K562 (cell line): Measurements from ENCODE around the gene LPCAT1. TPM values are rescaled to one million over a fixed set of nuclear protein-coding genes. Genes with fewer than 3 reads are reported as not detected.

Experiments
- ATAC-seq: fragments of 200-7000 bp; cut with Tn5 transposase; 3 replicates; pipeline ENCODE4 v1.9.1; 2020; ENCODE audit warnings: moderate library complexity
- BruUV-seq: library from RNA; stranded (reverse); fragments of 400-500 nt; replicated peaks from 2 replicates; lab custom pipeline; 2021; lab: Mats Ljungman, UMichigan
- CTCF ChIA-PET: fragments of 300-600 bp; formaldehyde crosslinking; extraction: SDS; loops from one replicate; lab custom pipeline; 2021; ENCODE audit warnings: low intra/inter-chr PET ratio; lab: Yijun Ruan, JAX
- POLR2A ChIA-PET: fragments of 300-600, 350-650 bp; sonication (Branson Sonifier 250); formaldehyde crosslinking; extraction: SDS; loops from one replicate; lab custom pipeline; 2021; ENCODE audit warnings: antibody characterized with exemption, inconsistent platforms; lab: Yijun Ruan, JAX
- DNase-seq, 4 experiments: peaks; one replicate each; pipeline versions ENCODE4 v3.0.0 to v3.0.0-alpha.2; 2011 to 2018; ENCODE audit warnings: low spot score in 3 of 4, mixed read lengths in 3 of 4; ENCODE audit errors: extremely low read depth in 1 of 4
- FAIRE-seq: peaks from 2 replicates; lab custom pipeline; 2011; peaks lifted over from hg19 to GRCh38; lab: Jason Lieb, UNC
- H2AFZ ChIP-seq: 2 replicates; pipeline ENCODE4 v1.6.0; 2011; ENCODE audit warnings: low read depth, low read length, control low read depth, inconsistent platforms
- H3K27ac ChIP-seq: fragments of 200-600 bp; 3 replicates; pipeline ENCODE4 v1.8.0; 2011; ENCODE audit warnings: low read depth, mild to moderate bottlenecking, control low read depth, inconsistent platforms, low read length, moderate library complexity, mixed read lengths; ENCODE audit errors: extremely low read depth
- H3K27me3 ChIP-seq, 2 experiments: fragments of 300-600 bp in 1 of 2; 2 replicates in 1 of 2; 3 replicates in 1 of 2; pipeline versions ENCODE4 v1.6.0 to v1.8.0; 2011; ENCODE audit warnings: inconsistent platforms in 2 of 2, low read length in 2 of 2, mild to moderate bottlenecking in 1 of 2, mixed read lengths in 1 of 2, moderate library complexity in 1 of 2; ENCODE audit not compliant: control insufficient read depth in 2 of 2, insufficient read depth in 2 of 2
- H3K36me3 ChIP-seq: fragments of 300-600 bp; 3 replicates; pipeline ENCODE4 v1.8.0; 2011; ENCODE audit warnings: mild to moderate bottlenecking, low read length, inconsistent platforms; ENCODE audit not compliant: control insufficient read depth, insufficient read depth
- H3K4me1 ChIP-seq, 2 experiments: fragments of 200-600 bp in 1 of 2; replicated peaks in 1 of 2; 2 replicates in 1 of 2; 3 replicates in 1 of 2; pipeline versions ENCODE4 v1.5.1 to v1.8.0; 2011; ENCODE audit warnings: inconsistent platforms in 2 of 2, low read length in 2 of 2, mild to moderate bottlenecking in 1 of 2, mixed read lengths in 1 of 2, moderate library complexity in 1 of 2; ENCODE audit not compliant: control insufficient read depth in 2 of 2, insufficient read depth in 2 of 2
- H3K4me2 ChIP-seq: 2 replicates; pipeline ENCODE4 v1.6.1; 2011; ENCODE audit warnings: low read length, control low read depth, inconsistent platforms, mixed read lengths; ENCODE audit not compliant: insufficient read depth
- H3K4me3 ChIP-seq: fragments of 200-600 bp; sonication (generic), shearing (Covaris generic); 2 replicates; pipeline ENCODE4 v1.5.1; 2016; ENCODE audit warnings: control low read depth, inconsistent platforms
- H3K79me2 ChIP-seq: fragments of 200-600 bp; 3 replicates; pipeline ENCODE4 v1.8.0; 2011; ENCODE audit warnings: low read length, inconsistent platforms; ENCODE audit not compliant: control insufficient read depth, insufficient read depth
- H3K9ac ChIP-seq, 2 experiments: 2 replicates each; pipeline versions ENCODE4 v1.6.0 to v1.6.1; 2011; ENCODE audit warnings: low read depth in 2 of 2, low read length in 2 of 2, control low read depth in 1 of 2, inconsistent platforms in 1 of 2, mild to moderate bottlenecking in 1 of 2, mixed read lengths in 1 of 2; ENCODE audit not compliant: insufficient read depth in 1 of 2
- H3K9me1 ChIP-seq: one replicate; pipeline ENCODE4 v1.6.0; 2011; ENCODE audit warnings: inconsistent platforms, mild to moderate bottlenecking, low read length, moderate library complexity; ENCODE audit not compliant: control insufficient read depth, insufficient read depth
- H3K9me3 ChIP-seq: replicated peaks from 2 replicates; pipeline ENCODE4 v1.5.1; 2011; ENCODE audit warnings: low read depth, low read length, inconsistent platforms; ENCODE audit not compliant: control insufficient read depth, insufficient read depth
- H4K20me1 ChIP-seq: replicated peaks from 2 replicates; pipeline ENCODE4 v1.6.1; 2011; ENCODE audit warnings: low read length, inconsistent platforms, mixed read lengths; ENCODE audit not compliant: control insufficient read depth, insufficient read depth
- BRF1 ChIP-seq: IDR thresholded peaks from 3 replicates; pipeline ENCODE4 v1.6.1; 2011; ENCODE audit warnings: borderline replicate concordance, mild to moderate bottlenecking; ENCODE audit not compliant: insufficient read length; ENCODE audit errors: extremely low read depth
- CHD2 ChIP-seq: IDR thresholded peaks from 2 replicates; pipeline ENCODE4 v1.6.1; 2011; ENCODE audit warnings: low read depth, low read length
- GTF2A2 ChIP-seq: IDR thresholded peaks from 2 replicates; pipeline ENCODE4 v1.6.1; 2016; ENCODE audit warnings: mild to moderate bottlenecking, missing genetic modification characterization, missing compliant biosample characterization
- ILF3 ChIP-seq: fragments of 450-650 bp; IDR thresholded peaks from 2 replicates; pipeline ENCODE4 v1.6.1; 2018; ENCODE audit warnings: antibody characterized with exemption, mild to moderate bottlenecking, moderate library complexity, borderline replicate concordance
- KAT7 ChIP-seq: sonication (generic); formaldehyde crosslinking; IDR thresholded peaks from 2 replicates; pipeline ENCODE4 v1.8.0; 2022; ENCODE audit warnings: missing genetic modification reagents, mild to moderate bottlenecking, borderline replicate concordance
- L3MBTL2 ChIP-seq: fragments of 450-650 bp; IDR thresholded peaks from 2 replicates; pipeline ENCODE4 v1.6.1; 2016; ENCODE audit warnings: mild to moderate bottlenecking, moderate library complexity
- MED1 ChIP-seq: sonication (generic); formaldehyde crosslinking; IDR thresholded peaks from 2 replicates; pipeline ENCODE4 v1.8.1; 2023; ENCODE audit warnings: missing genetic modification reagents, borderline replicate concordance
- NR2F6 ChIP-seq: fragments of 450-650 bp; formaldehyde crosslinking; IDR thresholded peaks from 2 replicates; pipeline ENCODE4 v1.4.0; 2020; ENCODE audit warnings: mild to moderate bottlenecking
- NUFIP1 ChIP-seq: fragments of 450-650 bp; IDR thresholded peaks from 2 replicates; pipeline ENCODE4 v1.6.1; 2018; ENCODE audit not compliant: partially characterized antibody
- POLR2AphosphoS5 ChIP-seq: IDR thresholded peaks from 2 replicates; pipeline ENCODE4 v1.6.1; 2011; ENCODE audit warnings: mild to moderate bottlenecking, low read depth, low read length, moderate library complexity; ENCODE audit not compliant: control insufficient read depth, insufficient read depth
- PTRF ChIP-seq: fragments of 450-650 bp; IDR thresholded peaks from 2 replicates; pipeline ENCODE4 v1.6.1; 2016; ENCODE audit warnings: mild to moderate bottlenecking, missing genetic modification characterization, missing compliant biosample characterization
- TAF15 ChIP-seq: fragments of 200-400 bp; formaldehyde crosslinking; IDR thresholded peaks from 2 replicates; pipeline ENCODE4 v1.6.1; 2017; ENCODE audit warnings: mild to moderate bottlenecking, low read depth, low read length, moderate library complexity
- ZFX ChIP-seq: sonication (generic); formaldehyde crosslinking; IDR thresholded peaks from 2 replicates; pipeline ENCODE4 v1.8.0; 2022; ENCODE audit warnings: mild to moderate bottlenecking, missing genetic modification reagents, moderate library complexity
- ZKSCAN3 ChIP-seq: fragments of 250-450 bp; sonication (Bioruptor Pico); IDR thresholded peaks from 2 replicates; pipeline ENCODE4 v1.4.0; 2020
- ZNF121 ChIP-seq: sonication (generic); formaldehyde crosslinking; conservative IDR thresholded peaks from 2 replicates; pipeline ENCODE4 v1.8.0; 2022; ENCODE audit warnings: missing genetic modification reagents
- ZNF212 ChIP-seq: fragments of 450-650 bp; formaldehyde crosslinking; IDR thresholded peaks from 2 replicates; pipeline ENCODE4 v1.4.0; 2020; ENCODE audit warnings: mild to moderate bottlenecking
- ZNF551 ChIP-seq: fragments of 250-450 bp; sonication (Bioruptor Pico); IDR thresholded peaks from 2 replicates; pipeline ENCODE4 v1.5.0; 2021; ENCODE audit warnings: mild to moderate bottlenecking, moderate library complexity
- WGBS: fragments of 100-300 bp; shearing (Covaris generic); methylation state at CpG from one replicate; pipeline ENCODE4 v1.1.6; 2016; ENCODE audit warnings: low coverage, mixed read lengths; ENCODE audit not compliant: insufficient coverage; ENCODE audit errors: missing lambda C conversion rate; 5-methylcytosine and 5-hydroxymethylcytosine counted together
- in situ Hi-C: fragments of 300-500 bp; cut with MboI; formaldehyde crosslinking; loops from 4 replicates; pipeline ENCODE4 v1.15.0; 2018; ENCODE audit warnings: inconsistent platforms, mixed read lengths
- intact Hi-C: fragments of 100-400 bp; cut with micrococcal nuclease; formaldehyde crosslinking; loops from 2 replicates; pipeline ENCODE4 v1.14.2; 2022
- polyA plus RNA-seq, 8 experiments: library from polyadenylated mRNA; depleted of rRNA in 4 of 8; stranded (reverse) in 5 of 8; unstranded in 3 of 8; fragments of >200 nt; fragmentation: Nextera tagmentation in 2 of 8; fragmentation: Illumina TruSeq in 1 of 8; extraction: Ambion mirVana in 2 of 8; extraction: Trizol in 1 of 8; gene quantifications; 2 replicates each; pipeline versions ENCODE4 v1.2.1 to v1.2.3, GENCODE V29; 2011 to 2014; ENCODE audit warnings: inconsistent platforms in 1 of 8, missing spikeins in 1 of 8
- total RNA-seq, 7 experiments: library from RNA; depleted of rRNA in 6 of 7; stranded (reverse); fragments of >200 nt in 6 of 7; fragmentation: Illumina TruSeq in 2 of 7; extraction: Trizol in 2 of 7; gene quantifications; 2 replicates each; pipeline versions ENCODE4 v1.2.1 to v1.2.3, GENCODE V29; 2011 to 2021; ENCODE audit warnings: low replicate concordance in 1 of 7
- TF ChIP-seq, protein P1 (sequence below): sonication (generic); formaldehyde crosslinking; IDR thresholded peaks from 2 replicates; pipeline ENCODE4 v1.8.1; 2023; ENCODE audit warnings: mild to moderate bottlenecking, missing genetic modification reagents, moderate library complexity
- TF ChIP-seq, protein P2 (sequence below): IDR thresholded peaks from 2 replicates; pipeline ENCODE4 v1.6.1; 2012; ENCODE audit warnings: low read depth, low read length, improper control_type of control experiment, borderline replicate concordance

Gene LPCAT1
- total and polyA plus RNA-seq, 9 of the 15 experiments (the other 6 are each of a cell fraction or from before 2014, with no cell fraction given): 0.14 to 18.4 (median 13.9) TPM

DNA sequence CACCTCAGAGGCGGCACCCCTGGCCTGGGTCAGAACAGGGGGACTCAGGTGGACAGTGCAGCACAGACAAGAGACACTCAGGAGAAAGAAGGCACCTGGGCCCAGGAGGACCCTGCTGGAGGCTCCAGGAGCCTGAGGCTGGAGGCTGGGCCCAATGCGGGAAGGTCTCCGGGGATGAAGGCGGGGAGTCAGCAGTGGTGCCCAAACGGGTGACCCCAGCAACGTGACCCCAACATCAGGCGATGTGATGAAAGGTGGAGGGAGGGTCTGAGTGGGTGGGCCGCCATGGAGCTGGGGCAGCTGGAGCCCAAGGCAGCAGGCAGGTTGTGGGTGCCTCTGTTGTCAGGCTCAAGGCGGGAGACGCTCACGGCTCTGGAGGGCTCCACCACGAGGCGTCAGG lies 37.5 kb downstream of the LPCAT1 start:
- no TSS peak for BruUV-seq
- Histone ChIP-seq H3K4me3 (no peak overlapping the region), H3K36me3 (peaks cover 11% of the 10 kb centered on the region; the same call in 1 of the 3 replicates), H2AFZ (no peak overlapping the region), H3K4me1 (peaks cover 0 to 7% of the 10 kb centered on the region in 2 experiments; a peak in 1 of 5 replicates), H3K79me2 (no peaks in the 10 kb centered on the region), H3K9ac (peak overlapping the region in 1 of 2 experiments; percentile 46; a peak in 1 of 4 replicates), H3K27ac (no peak overlapping the region), H3K9me1 (no peaks in the 10 kb centered on the region), H3K9me3 (no peaks in the 10 kb centered on the region), H3K27me3 (no peaks in the 10 kb centered on the region), H3K4me2 (no peak overlapping the region), H4K20me1 (peaks cover 12% of the 10 kb centered on the region; the same call in 1 of the 2 replicates)
- in situ Hi-C loops: loop anchor here (5.0 kb wide), 1 partner anchor 156 kb away; no protein-coding TSS in a partner anchor
- ChIA-PET POLR2A (no interaction called here), CTCF (no interaction called here)
- WGBS: 78% methylated on average over 12 of the region's 13 CpGs
- intact Hi-C loops: no loop called here
- no peak for FAIRE-seq
- TF ChIP-seq, protein P1, sequence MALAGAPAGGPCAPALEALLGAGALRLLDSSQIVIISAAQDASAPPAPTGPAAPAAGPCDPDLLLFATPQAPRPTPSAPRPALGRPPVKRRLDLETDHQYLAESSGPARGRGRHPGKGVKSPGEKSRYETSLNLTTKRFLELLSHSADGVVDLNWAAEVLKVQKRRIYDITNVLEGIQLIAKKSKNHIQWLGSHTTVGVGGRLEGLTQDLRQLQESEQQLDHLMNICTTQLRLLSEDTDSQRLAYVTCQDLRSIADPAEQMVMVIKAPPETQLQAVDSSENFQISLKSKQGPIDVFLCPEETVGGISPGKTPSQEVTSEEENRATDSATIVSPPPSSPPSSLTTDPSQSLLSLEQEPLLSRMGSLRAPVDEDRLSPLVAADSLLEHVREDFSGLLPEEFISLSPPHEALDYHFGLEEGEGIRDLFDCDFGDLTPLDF (CRISPR knock-in tag): no peak
- TF ChIP-seq ZNF121 (CRISPR knock-in tag) (no peak), GTF2A2 (tag) (no peak), NUFIP1 (no peak), ZKSCAN3 (CRISPR knock-in tag) (no peak), MED1 (CRISPR knock-in tag) (no peak), TAF15 (no peak), ZNF212 (CRISPR knock-in tag) (no peak), L3MBTL2 (no peak), ZNF551 (CRISPR knock-in tag) (no peak), PTRF (no peak), BRF1 (no peak), POLR2AphosphoS5 (no peak), NR2F6 (CRISPR knock-in tag) (no peak), CHD2 (no peak), ZFX (CRISPR knock-in tag) (no peak), KAT7 (no peak), ILF3 (no peak)
- TF ChIP-seq, protein P2, sequence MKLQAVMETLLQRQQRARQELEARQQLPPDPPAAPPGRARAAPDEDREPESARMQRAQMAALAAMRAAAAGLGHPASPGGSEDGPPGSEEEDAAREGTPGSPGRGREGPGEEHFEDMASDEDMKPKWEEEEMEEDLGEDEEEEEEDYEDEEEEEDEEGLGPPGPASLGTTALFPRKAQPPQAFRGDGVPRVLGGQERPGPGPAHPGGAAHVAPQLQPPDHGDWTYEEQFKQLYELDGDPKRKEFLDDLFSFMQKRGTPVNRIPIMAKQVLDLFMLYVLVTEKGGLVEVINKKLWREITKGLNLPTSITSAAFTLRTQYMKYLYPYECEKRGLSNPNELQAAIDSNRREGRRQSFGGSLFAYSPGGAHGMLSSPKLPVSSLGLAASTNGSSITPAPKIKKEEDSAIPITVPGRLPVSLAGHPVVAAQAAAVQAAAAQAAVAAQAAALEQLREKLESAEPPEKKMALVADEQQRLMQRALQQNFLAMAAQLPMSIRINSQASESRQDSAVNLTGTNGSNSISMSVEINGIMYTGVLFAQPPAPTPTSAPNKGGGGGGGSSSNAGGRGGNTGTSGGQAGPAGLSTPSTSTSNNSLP: no peak
- DNase-seq: no peak
- no peak for ATAC-seq
